PC-3 (cell line): ENCODE measurements around the gene ZNF438.

Experiments used
- CTCF ChIP-seq: fragments of 300-600 bp; sonication (generic); conservative IDR thresholded peaks from 2 replicates; pipeline ENCODE4 v1.5.1; 2017; ENCODE audit warnings: antibody characterized with exemption, low read depth, mild to moderate bottlenecking, low read length
- EZH2 ChIP-seq: fragments of 300-600 bp; sonication (generic); IDR thresholded peaks from one replicate; pipeline ENCODE4 v1.6.1; 2017; ENCODE audit warnings: antibody characterized with exemption, mild to moderate bottlenecking, low read length; ENCODE audit not compliant: unreplicated experiment

DNA sequence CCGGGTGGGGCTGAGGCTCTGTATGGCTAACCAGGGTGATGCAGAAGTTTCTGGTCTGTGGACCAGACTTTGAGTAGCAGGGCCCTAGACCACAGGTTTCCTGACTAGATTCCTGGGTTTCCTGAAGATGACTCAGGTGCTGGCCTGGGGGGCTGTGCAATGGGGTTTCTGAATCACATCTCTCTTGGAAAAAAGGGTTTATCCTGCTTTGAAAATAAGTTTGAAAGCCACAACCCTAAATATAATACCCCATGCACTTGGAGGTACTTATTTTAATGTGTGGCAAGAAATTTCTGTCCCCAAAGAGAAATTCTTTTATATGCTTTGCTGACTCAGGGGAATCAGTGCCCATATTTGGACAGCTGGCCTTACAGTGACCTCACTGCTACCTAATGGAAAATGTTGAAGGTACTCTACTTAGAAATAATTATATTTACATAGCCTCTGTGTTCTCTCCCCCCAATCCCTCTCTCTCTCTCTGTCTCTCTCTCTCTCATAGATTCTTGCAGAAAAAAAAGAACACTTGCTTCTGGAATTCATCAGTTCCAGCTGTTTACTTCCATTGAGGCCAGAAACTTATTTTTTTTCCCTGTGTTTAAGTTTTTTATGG is 217.7 kb downstream of the ZNF438 start:
- TF ChIP-seq CTCF (no peak), EZH2 (no peak)
